Progenitor cell of endocrine pancreas (in vitro differentiated cells): Measurements from ENCODE around the gene LRP5. TPM values are rescaled to one million over a fixed set of nuclear protein-coding genes. Genes with fewer than 3 reads are reported as not detected.

Source experiments
- DNase-seq: peaks from one replicate; pipeline ENCODE4 v3.0.0; 2021; ENCODE audit warnings: low spot score; ENCODE audit not compliant: unreplicated experiment
- H3K27ac Mint-ChIP-seq: 2 replicates; pipeline ENCODE4 v1.8.0; 2021; ENCODE audit warnings: mild to moderate bottlenecking, moderate library complexity, mixed read lengths
- H3K27me3 Mint-ChIP-seq: 2 replicates; pipeline ENCODE4 v1.8.0; 2021; ENCODE audit warnings: mixed read lengths
- H3K36me3 Mint-ChIP-seq: 2 replicates; pipeline ENCODE4 v1.8.0; 2022; ENCODE audit warnings: mixed read lengths; ENCODE audit not compliant: insufficient read depth
- H3K4me1 Mint-ChIP-seq: 2 replicates; pipeline ENCODE4 v1.8.0; 2021; ENCODE audit warnings: low read depth, mixed read lengths
- H3K4me3 Mint-ChIP-seq: 2 replicates; pipeline ENCODE4 v1.8.0; 2021; ENCODE audit warnings: low read depth, mild to moderate bottlenecking, moderate library complexity, mixed read lengths
- H3K9me3 Mint-ChIP-seq: 2 replicates; pipeline ENCODE4 v1.8.0; 2021; ENCODE audit warnings: low read depth, mixed read lengths
- CTCF ChIP-seq: fragments of 200-600 bp; sonication (generic); IDR thresholded peaks from one replicate; pipeline ENCODE4 v1.5.0; 2021; ENCODE audit warnings: antibody characterized with exemption, mild to moderate bottlenecking; ENCODE audit not compliant: unreplicated experiment
- total RNA-seq: library from RNA; stranded (reverse); gene quantifications from 2 replicates; pipeline ENCODE4 v1.2.1, GENCODE V29; 2021

LRP5 gene
- total RNA-seq, 1 donor from 2014 or later: 115 TPM

GRCh38 chr11:68266121-68266891 is 46.1 kb upstream of the LRP5 start:
- no peaks in the 10 kb centered on the region for H3K27me3 Mint-ChIP-seq
- peaks cover 14% of the 10 kb centered on the region for H3K36me3 Mint-ChIP-seq
- peaks cover 19% of the 10 kb centered on the region for H3K4me1 Mint-ChIP-seq
- DNase-seq: no peak
- H3K27ac Mint-ChIP-seq: no peak overlapping the region
- TF ChIP-seq CTCF: no peak
- no peak overlapping the region for H3K4me3 Mint-ChIP-seq
- H3K9me3 Mint-ChIP-seq: no peaks in the 10 kb centered on the region

DNA sequence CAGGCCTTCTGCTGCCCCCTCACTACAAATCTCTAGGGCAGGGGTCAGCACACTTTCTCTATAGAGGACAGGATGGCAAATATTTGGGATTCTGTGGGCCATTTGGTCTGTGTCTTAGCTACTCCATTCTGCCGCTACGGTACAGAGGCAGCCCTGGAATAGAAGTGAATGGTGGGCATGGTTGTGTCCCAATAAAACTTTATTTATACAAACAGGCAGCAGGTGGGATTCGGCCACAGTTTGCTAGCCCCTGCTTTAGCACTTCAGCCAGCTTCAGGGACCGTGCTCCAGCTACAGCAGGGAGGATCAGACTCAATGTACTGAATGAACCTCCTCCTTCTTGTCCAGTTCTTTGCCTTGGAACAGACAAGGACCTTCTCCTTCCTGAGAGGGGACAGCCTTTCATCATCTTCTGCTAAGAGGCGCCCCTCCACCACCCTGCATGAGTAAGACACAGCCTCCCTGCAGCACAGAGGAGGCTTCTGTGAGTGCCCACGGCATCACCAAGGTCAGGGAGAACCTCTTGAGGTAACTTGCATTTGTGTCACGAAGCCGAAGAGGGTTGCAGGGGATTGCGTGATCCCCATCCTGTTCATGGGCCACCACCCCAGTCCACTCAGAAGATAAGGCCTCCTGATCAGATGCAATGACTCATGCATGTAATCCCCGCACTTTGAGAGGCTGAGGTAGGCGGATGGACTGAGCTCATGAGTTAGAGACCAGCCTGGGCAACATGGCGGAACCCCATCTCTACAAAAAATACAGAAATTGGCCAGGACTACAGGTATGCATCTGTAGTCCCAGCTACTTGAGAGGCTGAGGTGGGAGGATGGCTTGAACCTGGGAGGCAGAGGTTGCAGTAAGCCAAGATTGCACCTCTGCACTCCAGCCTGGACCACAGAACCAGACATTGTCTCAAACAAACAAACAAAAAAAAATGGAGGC is 45.2 kb upstream of the LRP5 start:
- H3K36me3 Mint-ChIP-seq: peaks cover 12% of the 10 kb centered on the region
- TF ChIP-seq CTCF: no peak

GRCh38 chr11:68267881-68268240 is 44.5 kb upstream of the LRP5 start:
- TF ChIP-seq CTCF: no peak

More for the DNA sequence above, 45.2 kb upstream of the LRP5 start:
- H3K9me3 Mint-ChIP-seq: no peaks in the 10 kb centered on the region
- H3K4me1 Mint-ChIP-seq: peaks cover 19% of the 10 kb centered on the region
- no peak overlapping the region for H3K27ac Mint-ChIP-seq
- no peak overlapping the region for H3K4me3 Mint-ChIP-seq
- no peaks in the 10 kb centered on the region for H3K27me3 Mint-ChIP-seq
- no peak for DNase-seq

DNA sequence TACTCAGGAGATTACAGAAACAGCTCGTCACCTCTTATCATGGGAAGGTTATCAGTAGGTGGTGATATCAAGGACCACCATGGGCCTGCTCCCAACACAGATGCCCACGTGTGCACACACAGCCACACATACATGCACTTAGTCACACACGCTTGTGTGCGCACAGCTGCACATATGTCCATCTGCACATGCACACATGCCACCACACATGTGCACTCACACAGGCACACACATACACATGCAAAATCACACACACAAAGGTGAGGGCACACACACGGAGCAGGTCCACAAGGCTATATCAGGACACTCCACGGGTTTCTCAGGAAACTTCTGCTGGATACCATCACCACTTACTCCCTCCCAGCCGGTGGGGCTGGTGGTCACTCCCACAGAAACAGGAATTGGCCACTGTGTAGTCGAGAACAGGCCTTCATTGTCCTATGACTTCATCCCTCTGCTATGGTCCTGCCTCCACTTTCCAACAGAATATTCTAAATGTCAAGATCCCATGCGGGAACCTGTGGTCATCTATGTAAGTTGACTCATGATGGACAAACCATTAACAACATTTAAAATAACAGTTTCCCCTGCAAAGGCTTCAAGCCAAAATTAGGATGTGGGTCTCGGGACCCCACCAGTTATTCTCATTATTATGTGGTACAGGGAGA is 42.8 kb upstream of the LRP5 start:
- peaks cover 19% of the 10 kb centered on the region for H3K4me1 Mint-ChIP-seq
- H3K27ac Mint-ChIP-seq: peak overlapping the region; percentile 76
- no peaks in the 10 kb centered on the region for H3K27me3 Mint-ChIP-seq
- no peak for TF ChIP-seq CTCF
- no peaks in the 10 kb centered on the region for H3K9me3 Mint-ChIP-seq
- peaks cover 6% of the 10 kb centered on the region for H3K36me3 Mint-ChIP-seq
- peak overlapping the region; percentile 17 for H3K4me3 Mint-ChIP-seq
- DNase-seq: no peak

More at GRCh38 chr11:68267881-68268240, 44.5 kb upstream of the LRP5 start:
- Mint-ChIP-seq H3K36me3 (peaks cover 10% of the 10 kb centered on the region), H3K4me3 (no peak overlapping the region), H3K9me3 (no peaks in the 10 kb centered on the region), H3K27ac (no peak overlapping the region), H3K4me1 (peaks cover 19% of the 10 kb centered on the region), H3K27me3 (no peaks in the 10 kb centered on the region)
- DNase-seq: no peak
